ENCODE data around the gene CIROP. TPM values are rescaled to one million over a fixed set of nuclear protein-coding genes. Genes with fewer than 3 reads are reported as not detected.
A peak's percentile ranks its signal among the peaks of the same experiment; 100 is the strongest.

CIROP gene
- total RNA-seq, 1 experiment from 2014 or later, result not detected

DNA sequence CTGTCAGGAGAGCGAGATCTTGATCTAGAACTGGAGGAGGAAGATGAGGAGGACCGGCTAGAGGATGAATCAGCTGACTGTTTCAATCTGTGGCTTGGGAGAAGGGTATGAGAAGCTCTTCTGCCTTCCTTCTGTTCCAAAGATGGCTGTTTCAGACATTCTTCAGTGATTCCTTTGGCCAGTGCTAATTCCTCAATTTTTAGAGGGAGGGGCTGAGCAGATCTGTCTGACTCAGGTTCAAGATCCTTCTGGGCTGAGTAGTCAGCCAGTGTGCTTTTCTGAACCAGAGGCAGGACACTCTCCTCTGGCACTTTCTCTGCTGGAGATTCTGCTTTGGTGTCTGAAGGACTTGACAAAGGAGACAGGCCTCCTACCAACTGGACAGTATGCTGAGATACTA is 25.1 kb downstream of the CIROP start:
- H3K27me3 Mint-ChIP-seq (ENCODE audit: insufficient read depth, unreplicated experiment), result no peaks in the 10 kb centered on the region
- H3K4me1 Mint-ChIP-seq (ENCODE audit: insufficient read depth, unreplicated experiment), result peaks cover 25% of the 10 kb centered on the region
- BruUV-seq (replicated peaks), result no TSS peak
- H3K9me3 Mint-ChIP-seq (ENCODE audit: unreplicated experiment), result no peaks in the 10 kb centered on the region
- intact Hi-C loops (cut with micrococcal nuclease), result loop anchor here (2.0 to 5.0 kb wide), 2 partner anchors 15 to 108 kb away; partner anchors contain the start of genes ACIN1 and C14orf119
- ChIA-PET CTCF (interaction anchor here (0.6 to 8.5 kb wide), 6 partner anchors 8 to 246 kb away, joined by 3 to 110 read pairs (median 31); partner anchors contain the start of gene CDH24), POLR2A (interaction anchor here (0.6 kb wide), 1 partner anchor 99 kb away, joined by 3 read pairs; no protein-coding TSS in a partner anchor)
- peaks cover 96% of the 10 kb centered on the region for H3K36me3 Mint-ChIP-seq (ENCODE audit: insufficient read depth, unreplicated experiment)
- no peak for DNase-seq (ENCODE audit: unreplicated experiment)
- TF ChIP-seq, protein P1, sequence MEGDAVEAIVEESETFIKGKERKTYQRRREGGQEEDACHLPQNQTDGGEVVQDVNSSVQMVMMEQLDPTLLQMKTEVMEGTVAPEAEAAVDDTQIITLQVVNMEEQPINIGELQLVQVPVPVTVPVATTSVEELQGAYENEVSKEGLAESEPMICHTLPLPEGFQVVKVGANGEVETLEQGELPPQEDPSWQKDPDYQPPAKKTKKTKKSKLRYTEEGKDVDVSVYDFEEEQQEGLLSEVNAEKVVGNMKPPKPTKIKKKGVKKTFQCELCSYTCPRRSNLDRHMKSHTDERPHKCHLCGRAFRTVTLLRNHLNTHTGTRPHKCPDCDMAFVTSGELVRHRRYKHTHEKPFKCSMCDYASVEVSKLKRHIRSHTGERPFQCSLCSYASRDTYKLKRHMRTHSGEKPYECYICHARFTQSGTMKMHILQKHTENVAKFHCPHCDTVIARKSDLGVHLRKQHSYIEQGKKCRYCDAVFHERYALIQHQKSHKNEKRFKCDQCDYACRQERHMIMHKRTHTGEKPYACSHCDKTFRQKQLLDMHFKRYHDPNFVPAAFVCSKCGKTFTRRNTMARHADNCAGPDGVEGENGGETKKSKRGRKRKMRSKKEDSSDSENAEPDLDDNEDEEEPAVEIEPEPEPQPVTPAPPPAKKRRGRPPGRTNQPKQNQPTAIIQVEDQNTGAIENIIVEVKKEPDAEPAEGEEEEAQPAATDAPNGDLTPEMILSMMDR (IDR thresholded peaks at IDR 0.05; ENCODE audit: unreplicated experiment), result no peak
- H3K27ac Mint-ChIP-seq (ENCODE audit: low read depth, unreplicated experiment), result peak overlapping the region; percentile 79
- no peak overlapping the region for H3K4me3 Mint-ChIP-seq (ENCODE audit: unreplicated experiment)

DNA sequence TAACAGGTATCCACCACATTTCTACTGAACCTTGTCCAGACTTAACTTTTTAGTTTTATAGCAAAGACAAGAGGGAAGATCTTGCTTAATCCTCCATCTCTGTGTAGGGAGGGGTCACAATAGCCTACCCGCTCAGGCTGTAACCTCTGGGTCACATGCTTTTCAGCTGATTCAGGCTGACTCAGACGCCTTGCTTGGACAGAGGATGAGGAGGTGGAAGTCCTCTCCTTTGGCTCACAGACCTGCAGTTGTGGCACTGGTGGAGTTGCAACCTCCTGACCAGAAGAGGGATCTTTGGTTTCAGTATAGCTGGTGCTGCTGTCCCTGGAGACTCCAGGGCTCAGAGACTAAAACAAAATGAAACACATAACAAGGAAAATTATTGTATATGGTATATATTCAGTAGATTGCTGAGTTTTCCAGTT is 26.1 kb downstream of the CIROP start:
- H3K4me3 Mint-ChIP-seq (ENCODE audit: unreplicated experiment), result no peak overlapping the region
- peaks cover 25% of the 10 kb centered on the region for H3K4me1 Mint-ChIP-seq (ENCODE audit: insufficient read depth, unreplicated experiment)
- BruUV-seq (replicated peaks), result no TSS peak
- peaks cover 96% of the 10 kb centered on the region for H3K36me3 Mint-ChIP-seq (ENCODE audit: insufficient read depth, unreplicated experiment)
- no peaks in the 10 kb centered on the region for H3K9me3 Mint-ChIP-seq (ENCODE audit: unreplicated experiment)
- intact Hi-C loops (cut with micrococcal nuclease), result loop anchor here (2.0 to 5.0 kb wide), 2 partner anchors 16 to 109 kb away; partner anchors contain the start of genes ACIN1 and C14orf119
- DNase-seq (ENCODE audit: unreplicated experiment), result peak; percentile 92
- TF ChIP-seq, protein P1 (IDR thresholded peaks at IDR 0.05; ENCODE audit: unreplicated experiment), result no peak
- peak overlapping the region; percentile 49 for H3K27ac Mint-ChIP-seq (ENCODE audit: low read depth, unreplicated experiment)
- CTCF ChIA-PET, result interaction anchor here (0.5 to 8.5 kb wide), 13 partner anchors 10 to 228 kb away, joined by 4 to 110 read pairs (median 14); partner anchors contain the start of genes ACIN1, C14orf119 and CDH24
- no peaks in the 10 kb centered on the region for H3K27me3 Mint-ChIP-seq (ENCODE audit: insufficient read depth, unreplicated experiment)
- POLR2A ChIA-PET, result interaction anchor here (0.7 to 3.6 kb wide), 7 partner anchors 9 to 123 kb away, joined by 3 to 74 read pairs (median 3); partner anchors contain the start of genes ACIN1 and C14orf119

DNA sequence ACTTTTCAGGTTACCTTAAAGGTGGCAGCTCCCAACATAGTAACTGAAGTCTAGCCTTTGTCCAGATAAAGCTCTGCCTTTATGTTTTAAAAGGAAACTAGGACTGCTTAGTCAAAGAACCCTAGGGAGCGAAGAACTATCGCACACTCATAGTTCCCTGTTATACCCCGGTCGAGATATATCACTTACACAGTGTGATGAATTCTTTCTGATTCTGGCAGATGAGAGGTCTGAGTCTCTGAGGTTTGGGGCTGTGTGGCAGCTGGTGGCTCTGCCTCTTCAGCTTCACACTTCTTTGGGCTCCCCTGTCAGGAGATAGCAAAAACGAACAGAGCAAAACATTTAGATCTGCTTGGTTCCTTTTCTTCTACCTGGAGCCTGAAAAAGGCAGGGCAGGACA is 26.8 kb downstream of the CIROP start:
- Mint-ChIP-seq H3K36me3 (ENCODE audit: insufficient read depth, unreplicated experiment) (peaks cover 96% of the 10 kb centered on the region), H3K9me3 (ENCODE audit: unreplicated experiment) (no peaks in the 10 kb centered on the region), H3K27me3 (ENCODE audit: insufficient read depth, unreplicated experiment) (no peaks in the 10 kb centered on the region), H3K4me3 (ENCODE audit: unreplicated experiment) (no peak overlapping the region), H3K4me1 (ENCODE audit: insufficient read depth, unreplicated experiment) (peaks cover 25% of the 10 kb centered on the region), H3K27ac (ENCODE audit: low read depth, unreplicated experiment) (peak overlapping the region; percentile 42)
- CTCF ChIA-PET, result interaction anchor here (0.5 to 8.5 kb wide), 22 partner anchors 11 to 226 kb away, joined by 3 to 110 read pairs (median 6); partner anchors contain the start of genes ACIN1, C14orf119, CDH24 and SLC7A8
- POLR2A ChIA-PET, result interaction anchor here (0.6 to 3.6 kb wide), 10 partner anchors 8 to 149 kb away, joined by 3 to 74 read pairs (median 4); partner anchors contain the start of genes ACIN1, C14orf119, PRMT5 and SLC7A8
- no peak for DNase-seq (ENCODE audit: unreplicated experiment)
- intact Hi-C loops (cut with micrococcal nuclease), result loop anchor here (2.0 to 5.0 kb wide), 3 partner anchors 17 to 109 kb away; partner anchors contain the start of genes ACIN1 and C14orf119
- BruUV-seq (replicated peaks), result no TSS peak
- TF ChIP-seq, protein P1 (IDR thresholded peaks at IDR 0.05; ENCODE audit: unreplicated experiment), result no peak

DNA sequence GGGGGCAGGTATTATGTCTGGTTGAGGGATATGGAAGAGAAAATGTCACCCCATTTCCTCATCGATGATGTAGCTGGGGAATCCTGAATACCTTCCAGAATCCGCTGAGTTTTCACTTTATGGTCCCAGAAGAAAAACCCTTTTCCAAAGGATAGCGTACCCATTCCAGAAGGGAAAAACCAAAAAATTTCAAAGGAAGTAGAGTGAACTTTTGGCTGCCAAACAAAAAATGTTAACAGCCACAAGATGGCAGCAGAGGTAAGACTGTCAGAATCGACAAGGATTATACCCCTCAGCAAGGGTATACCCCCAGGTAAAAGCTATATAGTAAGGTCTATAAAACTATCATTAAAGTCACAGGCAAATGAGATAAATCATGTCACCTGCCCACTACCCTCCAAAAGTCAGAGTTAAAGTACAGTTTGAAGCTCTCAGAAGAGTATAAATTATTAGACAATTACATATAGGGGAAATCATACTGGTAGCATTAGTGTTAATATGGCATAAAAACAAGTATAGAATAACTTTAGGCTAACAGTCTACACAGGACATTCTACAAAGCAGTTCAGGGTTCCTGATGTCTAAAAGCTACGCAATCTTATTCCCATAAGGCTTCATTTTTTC is 27.9 kb downstream of the CIROP start:
- DNase-seq (ENCODE audit: unreplicated experiment), result peak; percentile 48
- no TSS peak for BruUV-seq (replicated peaks)
- ChIA-PET CTCF (interaction anchor here (0.6 to 8.5 kb wide), 43 partner anchors 10 to 751 kb away, joined by 3 to 110 read pairs (median 4); partner anchors contain the start of genes ACIN1, C14orf119, CDH24 and SLC7A8), POLR2A (interaction anchor here (0.7 to 3.6 kb wide), 7 partner anchors 14 to 148 kb away, joined by 3 to 74 read pairs (median 4); partner anchors contain the start of genes ACIN1, AJUBA, C14orf119 and PRMT5)
- intact Hi-C loops (cut with micrococcal nuclease), result loop anchor here (2.0 to 5.0 kb wide), 2 partner anchors 32 to 110 kb away; no protein-coding TSS in a partner anchor
- H3K9me3 Mint-ChIP-seq (ENCODE audit: unreplicated experiment), result no peaks in the 10 kb centered on the region
- no peak overlapping the region for H3K27ac Mint-ChIP-seq (ENCODE audit: low read depth, unreplicated experiment)
- TF ChIP-seq, protein P1 (IDR thresholded peaks at IDR 0.05; ENCODE audit: unreplicated experiment), result peak; percentile 55
- peaks cover 98% of the 10 kb centered on the region for H3K36me3 Mint-ChIP-seq (ENCODE audit: insufficient read depth, unreplicated experiment)
- no peaks in the 10 kb centered on the region for H3K27me3 Mint-ChIP-seq (ENCODE audit: insufficient read depth, unreplicated experiment)
- no peak overlapping the region for H3K4me3 Mint-ChIP-seq (ENCODE audit: unreplicated experiment)
- H3K4me1 Mint-ChIP-seq (ENCODE audit: insufficient read depth, unreplicated experiment), result peaks cover 30% of the 10 kb centered on the region
